ENCODE data around the gene PECR.

GRCh38 chr2:216051350-216051749, 30.3 kb downstream of the PECR start:
- TF ChIP-seq POLR2A (IDR thresholded peaks at IDR 0.05; ENCODE audit: low read depth, low read length): no peak
- TF ChIP-seq TAF1 (IDR thresholded peaks at IDR 0.05; ENCODE audit: low read depth, low read length): no peak
- no peak for TF ChIP-seq PAX5 (IDR thresholded peaks at IDR 0.05; ENCODE audit: insufficient read depth, low read length, severe bottlenecking)
